Epithelial cell of proximal tubule (primary cell): ENCODE measurements around the gene SLC24A3. TPM values are rescaled to one million over a fixed set of nuclear protein-coding genes. Genes with fewer than 3 reads are reported as not detected.

Experiments
- DNase-seq: peaks from one replicate; pipeline ENCODE4 v3.0.0-alpha.2; 2011; ENCODE audit warnings: low read depth
- H3K4me3 ChIP-seq: 2 replicates; pipeline ENCODE4 v1.5.1; 2011; ENCODE audit warnings: low read depth, mild to moderate bottlenecking, low read length
- CTCF ChIP-seq: conservative IDR thresholded peaks from 2 replicates; pipeline ENCODE4 v1.5.1; 2012; ENCODE audit warnings: low read depth, mild to moderate bottlenecking, low read length
- total RNA-seq: library from RNA; depleted of rRNA; stranded (reverse); fragments of >200 nt; gene quantifications from 2 replicates; pipeline ENCODE4 v1.2.3, GENCODE V29; 2015

SLC24A3 gene
- total RNA-seq, 1 donor from 2014 or later = not detected

DNA sequence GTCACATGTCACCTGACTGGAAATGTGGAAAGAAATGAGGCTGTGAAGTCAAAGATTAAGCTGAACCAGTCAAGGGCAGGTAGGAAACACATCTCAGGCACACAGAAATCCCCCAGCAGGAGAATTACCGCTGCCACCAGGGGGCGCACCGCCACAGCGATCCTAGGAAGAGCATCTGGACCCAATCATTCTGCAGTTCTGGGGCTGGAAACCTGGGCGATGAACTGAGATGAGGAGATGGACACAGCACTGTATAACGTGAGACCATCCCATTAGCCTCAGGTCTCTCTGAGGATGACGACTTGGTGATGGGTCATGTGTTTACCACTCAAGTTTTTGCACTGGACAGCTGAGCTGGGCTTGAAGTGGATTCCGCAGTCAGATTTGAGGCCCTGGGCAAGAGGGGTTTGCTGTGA, 6.5 kb upstream of the SLC24A3 start:
- DNase-seq = no peak
- no peak overlapping the region for H3K4me3 ChIP-seq
- peak; percentile 93 for TF ChIP-seq CTCF

- no peak for TF ChIP-seq CTCF
- no peak for DNase-seq
- H3K4me3 ChIP-seq = no peak overlapping the region
These were observed 4.9 kb upstream of the SLC24A3 start for GRCh38 chr20:19207541-19207940.

- TF ChIP-seq CTCF = no peak
- DNase-seq = no peak
- H3K4me3 ChIP-seq = no peak overlapping the region
These were observed 1.9 kb upstream of the SLC24A3 start for GRCh38 chr20:19210391-19211155.

GRCh38 chr20:19211252-19211651, 1.2 kb upstream of the SLC24A3 start:
- H3K4me3 ChIP-seq = no peak overlapping the region
- DNase-seq = no peak
- no peak for TF ChIP-seq CTCF

DNA sequence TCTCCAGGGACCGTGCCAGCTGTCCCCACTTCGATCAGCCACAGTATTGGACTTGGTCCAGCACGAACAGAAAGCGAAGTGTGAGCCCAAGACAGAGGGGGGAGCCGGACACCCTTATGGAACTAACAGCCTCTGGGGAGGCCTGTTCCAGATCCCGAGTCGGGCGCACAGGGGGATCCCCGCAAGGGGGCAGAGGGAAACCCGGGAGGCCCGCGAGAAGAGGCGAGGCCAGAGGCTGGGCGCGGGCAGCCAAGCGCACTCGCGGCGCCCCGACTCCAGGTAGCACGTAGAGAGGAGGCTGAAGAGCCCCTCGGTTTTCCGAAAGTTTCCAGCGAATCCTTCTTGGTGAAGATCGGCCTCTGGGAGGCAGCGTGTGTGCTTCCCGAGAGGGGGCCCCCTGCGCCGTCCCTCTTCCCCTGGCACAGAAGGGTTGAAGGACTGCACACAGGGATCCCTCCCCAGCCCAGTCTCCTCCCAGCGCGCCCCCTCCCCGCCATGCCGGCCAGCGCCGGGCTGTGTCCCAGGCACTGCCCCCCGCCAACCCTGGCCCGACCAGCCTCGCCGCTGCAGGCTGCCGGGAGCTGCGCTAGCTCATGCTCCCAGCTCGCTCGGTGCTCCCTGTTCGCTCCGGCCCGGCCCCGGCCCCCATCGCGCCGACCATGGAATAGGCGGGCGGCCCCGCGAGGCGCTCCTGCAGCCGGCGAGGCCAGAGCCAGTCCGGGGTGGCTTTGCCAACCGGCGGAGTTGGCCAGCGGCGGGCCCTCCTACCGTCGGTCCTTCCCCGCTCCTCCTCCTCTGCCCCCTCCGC, 577 bp upstream of the SLC24A3 start:
- no peak overlapping the region for H3K4me3 ChIP-seq
- TF ChIP-seq CTCF = no peak
- no peak for DNase-seq

DNA sequence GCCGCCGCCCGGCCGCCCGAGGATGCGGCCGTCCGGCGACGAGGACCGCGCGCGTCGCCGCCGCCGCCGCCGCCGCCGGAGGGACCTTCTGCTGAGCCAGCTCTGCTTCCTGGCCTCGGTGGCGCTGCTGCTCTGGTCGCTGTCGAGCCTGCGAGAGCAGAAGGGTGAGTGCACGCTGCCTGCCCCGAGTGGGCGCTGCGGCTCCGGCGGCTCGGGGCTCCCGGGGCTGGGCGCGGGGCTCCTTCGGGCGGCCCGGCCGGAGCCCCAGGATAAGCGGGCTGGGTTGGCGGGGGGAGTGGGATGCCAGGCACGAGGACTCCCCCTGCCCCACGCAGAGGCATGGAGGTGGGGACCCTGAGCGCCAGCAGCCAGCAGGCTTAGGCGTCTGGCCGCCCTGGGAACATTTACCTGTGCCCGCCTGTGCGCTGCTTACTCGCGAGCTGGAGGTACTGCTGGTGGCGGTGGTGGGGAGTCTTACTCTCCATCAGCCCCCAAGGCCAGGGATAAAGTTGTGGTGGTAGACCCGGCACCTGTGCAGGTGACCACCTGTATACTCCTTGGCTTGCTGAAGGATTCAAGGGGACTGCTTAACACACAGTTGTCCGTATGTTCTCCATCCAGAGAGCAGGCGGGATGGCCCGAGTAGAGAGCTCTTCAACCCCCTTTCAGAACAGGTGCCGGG, 520 bp downstream of the SLC24A3 start:
- no peak for TF ChIP-seq CTCF
- H3K4me3 ChIP-seq = no peak overlapping the region
- no peak for DNase-seq
